Suprapubic skin (tissue), 4 donors: ENCODE measurements around the gene CHST11.

ENCODE experiments used
- CTCF ChIP-seq, 2 donors: fragments of 200-600 bp in 1 of 2; fragments of 450-650 bp in 1 of 2; sonication (generic) in 1 of 2; IDR thresholded peaks; one replicate each; pipeline ENCODE4 v1.5.1; 2016 to 2019; ENCODE audit warnings: antibody characterized with exemption in 2 of 2, mild to moderate bottlenecking in 1 of 2, moderate library complexity in 1 of 2
- EP300 ChIP-seq: sonication (generic); formaldehyde crosslinking; IDR thresholded peaks from one replicate; pipeline ENCODE4 v1.6.1; 2017; ENCODE audit warnings: antibody characterized with exemption
- POLR2A ChIP-seq, 2 donors: fragments of 450-650 bp; IDR thresholded peaks; one replicate each; pipeline ENCODE4 v1.6.1; 2017; ENCODE audit warnings: antibody characterized with exemption in 2 of 2, mild to moderate bottlenecking in 2 of 2, moderate library complexity in 2 of 2
- POLR2AphosphoS5 ChIP-seq, 3 donors: sonication (generic); formaldehyde crosslinking; IDR thresholded peaks; one replicate each; pipeline ENCODE4 v1.6.1; 2017; ENCODE audit warnings: antibody characterized with exemption in 3 of 3

- TF ChIP-seq CTCF (IDR thresholded peaks at IDR 0.05), result no peak
- TF ChIP-seq POLR2A (IDR thresholded peaks at IDR 0.05), result no peak
- no peak for TF ChIP-seq EP300
- TF ChIP-seq POLR2AphosphoS5 (IDR thresholded peaks at IDR 0.05), result no peak
Measured at GRCh38 chr12:104763168-104763805, 306.5 kb downstream of the CHST11 start.
